Naive B cell (primary cell): ENCODE results near the gene PHAF1. TPM values are rescaled to one million over a fixed set of nuclear protein-coding genes. Genes with fewer than 3 reads are reported as not detected.

Experiments
- ATAC-seq, 2 donors: fragments of 150-1000 bp; cut with Tn5 transposase; 2 replicates each; pipeline ENCODE4 v1.10.0; 2021; ENCODE audit warnings: low read depth in 2 of 2, mild to moderate bottlenecking in 2 of 2, moderate library complexity in 2 of 2
- DNase-seq: peaks from one replicate; pipeline ENCODE4 v3.0.0; 2022
- H3K27ac Mint-ChIP-seq, 6 donors: one replicate each; pipeline ENCODE4 v1.8.0; 2020 to 2022; ENCODE audit warnings: mild to moderate bottlenecking in 6 of 6, mixed read lengths in 6 of 6, moderate library complexity in 5 of 6, inconsistent platforms in 2 of 6
- H3K27me3 Mint-ChIP-seq, 3 donors: one replicate each; pipeline ENCODE4 v1.8.0; 2021 to 2022; ENCODE audit warnings: mixed read lengths in 3 of 3, mild to moderate bottlenecking in 1 of 3
- H3K36me3 Mint-ChIP-seq, 2 donors: one replicate each; pipeline ENCODE4 v1.8.0; 2020 to 2022; ENCODE audit warnings: mixed read lengths in 2 of 2, inconsistent platforms in 1 of 2, mild to moderate bottlenecking in 1 of 2
- H3K4me1 Mint-ChIP-seq, 3 donors: one replicate each; pipeline ENCODE4 v1.8.0; 2020 to 2022; ENCODE audit warnings: mixed read lengths in 3 of 3, inconsistent platforms in 1 of 3, mild to moderate bottlenecking in 1 of 3, moderate library complexity in 1 of 3
- H3K4me3 Mint-ChIP-seq, 8 donors: one replicate each; pipeline ENCODE4 v1.8.0; 2020 to 2022; ENCODE audit warnings: mild to moderate bottlenecking in 8 of 8, mixed read lengths in 8 of 8, moderate library complexity in 8 of 8, inconsistent platforms in 2 of 8
- H3K9me3 Mint-ChIP-seq, 7 donors: one replicate each; pipeline ENCODE4 v1.8.0; 2020 to 2022; ENCODE audit warnings: mixed read lengths in 7 of 7, mild to moderate bottlenecking in 5 of 7, inconsistent platforms in 2 of 7, moderate library complexity in 1 of 7
- polyA plus RNA-seq, 6 donors: library from polyadenylated mRNA; unstranded; fragments of 300-500 nt; fragmentation: Illumina TruSeq; gene quantifications; one replicate each; pipeline ENCODE4 v1.2.3, GENCODE V29; 2021; ENCODE audit warnings: low read depth in 6 of 6

PHAF1 gene
- polyA plus RNA-seq: 10 to 100 TPM in 2 of 6 donors, 1 to 10 TPM in 3, not detected in 1; 8.8 to 13.2 (median 10.0) TPM

DNA sequence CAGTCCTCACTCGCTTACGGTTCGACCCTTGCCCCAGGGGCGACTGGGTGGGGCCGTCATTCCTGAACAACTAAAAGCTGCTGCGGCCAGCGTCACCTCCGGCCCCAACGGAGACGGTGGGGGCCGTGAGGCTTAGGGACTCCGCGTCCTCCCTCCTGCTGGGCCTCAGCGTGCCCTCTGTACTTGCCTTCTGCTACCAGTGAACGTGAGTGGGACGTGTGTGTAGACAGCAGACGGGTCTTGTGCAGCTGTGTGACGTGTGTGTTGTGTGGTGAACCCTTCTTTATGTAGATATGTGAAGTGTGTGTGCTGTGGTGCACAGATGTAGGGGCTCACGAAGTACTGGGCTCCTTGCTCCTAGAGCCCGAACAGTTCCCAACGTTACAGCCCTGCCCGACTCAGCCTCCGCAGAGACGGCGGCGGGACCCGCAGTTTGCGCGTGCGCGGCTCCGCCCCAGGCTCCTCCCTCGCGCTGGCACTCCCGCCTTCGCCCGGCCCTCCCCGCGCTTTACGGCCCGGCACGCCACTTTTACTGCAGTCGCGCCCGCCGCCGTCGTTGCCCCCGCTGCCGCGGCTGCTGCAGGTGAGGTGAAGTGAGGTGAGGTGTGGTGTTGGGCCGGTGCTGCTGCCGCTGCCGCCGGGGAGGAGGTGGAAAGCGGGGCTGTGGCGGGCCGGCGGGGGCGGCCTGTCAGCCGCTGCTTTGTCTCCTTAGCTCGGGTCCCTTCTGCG lies at the start of gene PHAF1:
TSS of gene PHAF1 (plus strand) at position 535 of the 729 bp plus-strand sequence. CDS start 235 bp downstream, outside the sequence.
- Mint-ChIP-seq H3K4me3 (peak within 1 kb of the TSS; percentile 94 to 99 (median 98)), H3K27me3 (no peaks in the 10 kb centered on the region), H3K27ac (peak within 1 kb of the TSS; percentile 91 to 98 (median 94)), H3K9me3 (no peaks in the 10 kb centered on the region), H3K4me1 (peaks cover 40 to 56% (median 49%) of the 10 kb centered on the region in 3 donors), H3K36me3 (no peaks in the 10 kb centered on the region)
- ATAC-seq (peak; percentile 69 to 76), DNase-seq (peak; percentile 95)

DNA sequence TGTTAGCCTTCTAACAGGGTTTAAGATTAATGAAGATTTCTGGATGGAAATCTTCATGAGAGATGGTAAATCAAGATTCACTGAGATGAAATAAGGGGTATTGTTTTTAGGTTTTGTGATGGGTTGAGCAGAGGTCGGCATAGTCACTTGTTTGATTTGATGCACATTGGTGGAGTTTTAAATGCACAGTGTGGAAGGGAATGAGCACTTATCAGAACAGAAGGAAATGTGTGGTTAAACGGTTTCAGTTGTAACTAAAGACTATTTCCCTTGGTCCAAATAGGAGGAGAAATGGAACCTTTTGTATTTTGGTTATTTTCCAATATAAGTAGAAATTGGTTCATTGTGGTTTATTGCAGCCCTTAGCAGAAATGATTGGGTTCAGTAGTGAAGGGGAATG lies 46.7 kb upstream of the PHAF1 start:
- ATAC-seq: no peak
- Mint-ChIP-seq H3K27me3 (no peaks in the 10 kb centered on the region), H3K4me1 (peaks cover 11 to 44% (median 16%) of the 10 kb centered on the region in 3 donors), H3K9me3 (no peaks in the 10 kb centered on the region), H3K4me3 (peak overlapping the region in 5 of 8 donors; percentile 9 to 46 (median 22)), H3K36me3 (peaks cover 0 to 11% of the 10 kb centered on the region in 2 donors), H3K27ac (peak overlapping the region in 3 of 6 donors; percentile 2 to 43 (median 28))
- DNase-seq: no peak

DNA sequence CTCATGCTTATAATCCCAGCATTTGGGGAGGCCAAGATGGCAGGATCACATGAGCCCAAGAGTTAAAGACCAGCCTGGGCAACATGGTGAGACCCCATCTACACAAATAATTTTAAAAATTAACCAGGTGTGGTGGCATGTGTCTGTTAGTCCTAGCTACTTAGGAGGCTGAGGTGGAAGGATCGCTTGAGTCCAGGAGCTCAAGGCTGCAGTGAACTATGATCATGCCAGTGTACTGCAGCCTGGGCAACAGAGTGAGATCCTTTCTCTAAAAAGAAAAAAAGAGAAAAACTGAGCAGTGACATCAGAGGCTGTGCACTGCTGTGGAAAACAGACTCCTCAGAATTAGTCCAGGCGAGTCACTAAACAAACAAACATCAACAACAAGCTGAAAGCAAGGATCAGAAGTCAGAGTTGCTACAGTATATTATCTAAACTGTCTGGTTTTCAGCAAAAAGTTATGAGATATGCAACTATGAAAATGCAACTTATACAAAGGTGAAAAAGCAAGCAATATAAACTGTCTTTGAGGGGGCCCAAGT lies 41.5 kb upstream of the PHAF1 start:
- no peaks in the 10 kb centered on the region for H3K9me3 Mint-ChIP-seq
- DNase-seq (no peak), ATAC-seq (no peak)
- peak overlapping the region in 2 of 6 donors; percentile 11 to 51 for H3K27ac Mint-ChIP-seq
- H3K36me3 Mint-ChIP-seq: peaks cover 5 to 9% of the 10 kb centered on the region in 2 donors
- no peak overlapping the region for H3K4me3 Mint-ChIP-seq
- peaks cover 0 to 18% (median 2%) of the 10 kb centered on the region in 3 donors for H3K4me1 Mint-ChIP-seq
- no peaks in the 10 kb centered on the region for H3K27me3 Mint-ChIP-seq

DNA sequence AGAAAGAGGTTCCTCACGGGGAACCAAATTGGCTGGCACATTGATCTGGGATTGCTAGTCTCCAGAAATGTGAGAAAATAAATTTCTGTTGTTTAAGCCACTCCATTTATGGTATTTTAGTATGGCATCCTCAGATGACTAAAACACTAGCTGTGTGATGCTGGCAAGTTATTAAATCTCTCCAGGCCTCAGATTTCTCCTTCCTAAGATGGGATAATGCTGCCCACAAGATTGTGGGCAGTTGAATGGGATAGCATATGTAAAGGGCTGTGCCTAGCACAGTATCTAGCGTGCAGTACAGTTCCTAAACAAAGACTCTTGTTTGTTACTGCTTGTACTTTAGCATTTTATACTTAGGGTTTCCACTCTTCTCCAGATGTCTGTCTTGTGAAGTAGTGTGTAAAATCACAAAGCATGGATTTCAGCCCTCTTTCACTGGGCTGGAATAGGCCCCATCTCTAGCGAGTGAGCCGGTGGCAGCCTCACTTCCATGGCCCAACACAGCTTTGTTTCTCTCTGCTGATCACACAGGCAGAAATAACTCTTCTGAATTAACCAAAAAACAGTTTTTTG lies 38.2 kb upstream of the PHAF1 start:
- Mint-ChIP-seq H3K27ac (peak overlapping the region in 2 of 6 donors; percentile 58 to 65), H3K9me3 (no peaks in the 10 kb centered on the region), H3K4me1 (no peaks in the 10 kb centered on the region), H3K36me3 (peaks cover 5 to 9% of the 10 kb centered on the region in 2 donors), H3K27me3 (no peaks in the 10 kb centered on the region), H3K4me3 (no peak overlapping the region)
- no peak for ATAC-seq
- no peak for DNase-seq

DNA sequence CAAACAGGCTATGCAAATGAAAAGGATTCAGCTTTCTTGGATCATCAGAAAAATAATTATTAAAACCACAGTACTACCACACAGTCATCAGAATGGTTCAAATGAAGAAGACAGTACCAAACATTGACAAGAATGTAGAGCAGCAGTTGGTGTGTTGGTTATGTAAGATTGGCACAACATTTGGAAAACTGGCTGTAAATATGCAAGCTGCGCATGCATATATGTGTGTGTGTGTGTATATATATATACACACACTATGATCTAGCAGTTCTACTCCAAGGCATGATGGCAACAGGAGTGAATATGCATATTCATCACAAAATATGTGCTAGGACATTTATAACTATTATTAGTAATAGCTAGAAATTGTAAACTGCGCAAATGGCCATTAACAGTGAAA lies 34.4 kb upstream of the PHAF1 start:
- Mint-ChIP-seq H3K9me3 (no peaks in the 10 kb centered on the region), H3K4me1 (peaks cover 0 to 4% (median 3%) of the 10 kb centered on the region in 3 donors), H3K36me3 (peaks cover 0 to 4% of the 10 kb centered on the region in 2 donors), H3K27me3 (no peaks in the 10 kb centered on the region), H3K4me3 (no peak overlapping the region), H3K27ac (no peak overlapping the region)
- DNase-seq: no peak
- ATAC-seq: no peak

DNA sequence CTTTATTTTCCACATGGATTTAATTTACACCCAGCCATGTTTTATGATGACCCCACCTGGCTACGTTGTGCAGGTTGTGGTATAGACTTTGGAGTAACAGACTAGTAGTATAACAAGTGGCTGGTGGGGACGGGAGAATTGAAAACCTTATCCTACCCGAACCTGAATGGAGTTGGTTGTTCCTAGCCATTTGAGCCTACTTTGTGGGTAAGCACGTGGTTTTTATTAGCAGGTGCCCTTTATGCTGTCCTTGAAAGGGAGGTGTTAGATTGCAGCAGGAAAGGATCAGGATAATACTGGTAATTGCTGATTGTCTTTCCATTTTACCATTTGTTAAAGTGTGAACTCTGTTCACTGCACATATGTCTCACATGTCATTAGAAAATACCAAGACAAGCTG lies 31.9 kb upstream of the PHAF1 start:
- H3K27ac Mint-ChIP-seq: peak overlapping the region in 1 of 6 donors; percentile 27
- H3K4me1 Mint-ChIP-seq: peaks cover 0 to 5% (median 3%) of the 10 kb centered on the region in 3 donors
- H3K27me3 Mint-ChIP-seq: no peaks in the 10 kb centered on the region
- ATAC-seq: no peak
- no peak for DNase-seq
- H3K9me3 Mint-ChIP-seq: no peaks in the 10 kb centered on the region
- peaks cover 0 to 4% of the 10 kb centered on the region in 2 donors for H3K36me3 Mint-ChIP-seq
- no peak overlapping the region for H3K4me3 Mint-ChIP-seq

DNA sequence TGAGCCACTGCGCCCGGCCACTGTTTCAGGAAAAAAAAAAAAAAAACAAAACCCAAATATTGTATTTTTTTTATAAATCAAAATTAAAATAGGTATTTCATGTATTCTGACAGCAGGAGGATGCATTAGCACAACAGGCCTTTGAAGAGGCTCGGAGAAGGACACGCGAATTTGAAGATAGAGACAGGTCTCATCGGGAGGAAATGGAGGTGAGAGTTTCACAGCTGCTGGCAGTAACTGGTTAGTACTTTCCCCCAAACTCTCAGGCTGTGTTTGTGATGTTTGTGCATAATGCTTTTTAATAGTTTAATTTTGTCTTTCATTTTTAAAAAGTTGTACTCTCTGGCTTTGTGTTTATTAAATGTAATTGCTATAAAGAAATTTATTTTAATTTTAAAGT lies 27.6 kb upstream of the PHAF1 start:
- peaks cover 0 to 9% of the 10 kb centered on the region in 2 donors for H3K36me3 Mint-ChIP-seq
- ATAC-seq: no peak
- H3K4me1 Mint-ChIP-seq: peaks cover 0 to 8% (median 8%) of the 10 kb centered on the region in 3 donors
- H3K9me3 Mint-ChIP-seq: no peaks in the 10 kb centered on the region
- no peak overlapping the region for H3K27ac Mint-ChIP-seq
- DNase-seq: no peak
- no peak overlapping the region for H3K4me3 Mint-ChIP-seq
- no peaks in the 10 kb centered on the region for H3K27me3 Mint-ChIP-seq

DNA sequence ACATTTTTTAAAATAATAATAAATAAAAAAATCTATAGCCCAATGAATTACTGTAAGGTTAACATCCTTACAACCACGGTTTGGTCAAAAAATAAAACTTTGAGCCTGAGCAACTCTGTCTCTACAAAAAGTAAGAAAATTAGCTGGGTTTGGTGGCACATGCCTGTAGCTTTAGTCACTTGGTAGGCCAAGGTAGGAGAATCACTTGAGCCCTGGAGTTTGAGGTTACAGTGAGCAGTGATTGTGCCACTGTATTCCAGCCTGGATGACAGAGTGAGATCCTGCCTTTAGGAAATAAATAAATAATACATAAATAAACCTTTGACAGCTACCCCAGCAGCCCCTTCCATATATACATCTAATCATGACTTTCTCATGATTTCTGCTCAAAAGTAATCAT lies 26.9 kb upstream of the PHAF1 start:
- Mint-ChIP-seq H3K36me3 (peaks cover 0 to 6% of the 10 kb centered on the region in 2 donors), H3K4me1 (peaks cover 0 to 8% (median 8%) of the 10 kb centered on the region in 3 donors), H3K27me3 (no peaks in the 10 kb centered on the region), H3K4me3 (no peak overlapping the region), H3K27ac (peak overlapping the region in 1 of 6 donors; percentile 42), H3K9me3 (no peaks in the 10 kb centered on the region)
- no peak for DNase-seq
- no peak for ATAC-seq

DNA sequence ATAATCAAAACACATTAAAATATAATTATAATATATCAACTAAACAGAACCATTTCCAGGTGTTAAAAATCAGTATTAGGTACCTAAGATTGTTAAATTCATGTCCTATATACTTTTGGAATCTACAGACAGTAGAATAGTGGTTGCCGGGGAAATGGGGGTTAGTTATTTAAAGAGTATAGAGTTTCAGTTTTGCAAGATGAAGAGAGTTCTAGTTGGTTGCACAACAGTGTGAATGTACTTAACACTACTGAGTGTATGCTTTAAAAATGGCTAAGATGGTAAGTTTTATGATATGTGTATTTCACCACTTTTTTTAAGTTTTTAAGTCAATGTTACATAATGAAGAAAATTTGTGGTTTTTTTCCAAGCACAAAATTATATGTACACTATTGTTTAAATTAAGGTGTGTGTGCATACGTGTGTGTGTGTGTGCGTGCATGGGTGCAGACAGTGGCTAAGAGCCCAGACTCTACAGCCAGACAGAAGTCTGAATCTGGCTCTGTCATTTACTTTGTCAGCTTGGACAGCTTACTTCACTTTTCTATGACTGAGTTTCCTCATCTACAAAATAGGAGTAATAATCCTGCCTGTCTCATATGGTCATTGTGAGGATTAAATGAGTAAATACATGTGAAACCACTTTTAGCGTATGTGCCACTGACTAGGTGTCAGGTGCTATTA lies 25.3 kb upstream of the PHAF1 start:
- no peak overlapping the region for H3K4me3 Mint-ChIP-seq
- no peak overlapping the region for H3K27ac Mint-ChIP-seq
- ATAC-seq: no peak
- DNase-seq: no peak
- H3K9me3 Mint-ChIP-seq: no peaks in the 10 kb centered on the region
- H3K4me1 Mint-ChIP-seq: peaks cover 0 to 8% (median 8%) of the 10 kb centered on the region in 3 donors
- H3K27me3 Mint-ChIP-seq: no peaks in the 10 kb centered on the region
- peaks cover 0 to 6% of the 10 kb centered on the region in 2 donors for H3K36me3 Mint-ChIP-seq

DNA sequence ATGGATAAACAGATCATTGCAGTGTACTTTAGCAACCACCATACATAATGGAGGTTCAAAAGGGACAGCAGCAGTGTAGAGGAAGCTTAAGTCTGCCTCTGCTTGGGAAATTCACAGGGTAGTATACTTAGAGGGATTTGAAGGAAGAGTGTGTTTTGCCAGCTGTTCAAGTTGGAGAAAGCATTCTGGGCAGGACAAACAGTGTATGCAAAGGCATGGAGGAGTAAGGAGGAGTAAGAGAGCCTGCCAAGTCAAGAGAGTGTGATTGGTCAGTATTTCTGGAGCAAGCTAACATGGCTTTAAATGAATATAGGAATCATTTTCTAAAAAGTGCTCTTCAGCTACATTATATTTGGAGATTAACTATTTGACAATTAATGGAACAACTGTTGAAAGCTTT lies 22.9 kb upstream of the PHAF1 start:
- Mint-ChIP-seq H3K4me1 (peaks cover 5 to 7% (median 6%) of the 10 kb centered on the region in 3 donors), H3K9me3 (no peaks in the 10 kb centered on the region), H3K27ac (peak overlapping the region in 1 of 6 donors; percentile 87), H3K27me3 (no peaks in the 10 kb centered on the region), H3K4me3 (no peak overlapping the region), H3K36me3 (peaks cover 0 to 6% of the 10 kb centered on the region in 2 donors)
- ATAC-seq (no peak), DNase-seq (no peak)

DNA sequence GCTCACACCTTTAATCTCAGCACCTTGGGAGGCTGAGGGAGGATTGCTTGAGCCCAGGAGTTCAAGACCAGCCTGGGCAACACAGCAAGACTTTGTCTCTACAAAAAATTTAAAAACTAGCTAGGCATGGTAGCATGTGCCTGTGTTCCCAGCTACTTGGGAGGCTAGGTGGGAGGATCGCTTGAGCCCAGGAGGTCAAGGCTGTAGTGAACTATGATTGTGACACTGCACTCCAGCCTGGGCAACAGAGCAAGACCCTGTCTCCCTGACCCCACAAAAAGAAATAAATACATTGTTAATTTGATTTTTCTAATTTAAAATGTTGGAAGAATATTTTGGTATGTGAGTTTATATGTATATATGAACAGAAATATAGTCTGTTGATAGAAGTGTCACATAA lies 22.4 kb upstream of the PHAF1 start:
- ATAC-seq: no peak
- H3K9me3 Mint-ChIP-seq: no peaks in the 10 kb centered on the region
- H3K4me1 Mint-ChIP-seq: peaks cover 6 to 11% (median 8%) of the 10 kb centered on the region in 3 donors
- peak overlapping the region in 1 of 6 donors; percentile 22 for H3K27ac Mint-ChIP-seq
- no peaks in the 10 kb centered on the region for H3K27me3 Mint-ChIP-seq
- H3K36me3 Mint-ChIP-seq: peaks cover 0 to 6% of the 10 kb centered on the region in 2 donors
- no peak overlapping the region for H3K4me3 Mint-ChIP-seq
- no peak for DNase-seq

DNA sequence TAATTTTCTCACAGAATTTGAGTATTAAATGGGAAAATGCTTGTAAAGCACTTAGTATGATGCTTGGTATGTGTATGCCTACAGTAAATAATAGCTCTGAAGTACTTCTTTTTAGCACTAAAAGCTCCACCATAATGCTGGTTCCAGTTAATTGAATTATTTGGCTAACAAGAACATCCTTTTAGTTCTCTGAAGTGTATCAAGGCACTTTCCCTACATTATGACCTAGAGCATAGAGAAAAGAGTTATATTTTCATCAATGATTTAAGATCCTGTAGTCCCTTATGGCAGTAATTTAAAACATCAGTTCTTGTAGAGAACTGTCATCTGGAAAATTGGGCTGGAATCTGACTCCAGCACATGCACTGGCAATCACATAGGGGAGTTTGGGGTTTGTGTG lies 21.9 kb upstream of the PHAF1 start:
- DNase-seq (no peak), ATAC-seq (no peak)
- H3K9me3 Mint-ChIP-seq: no peaks in the 10 kb centered on the region
- H3K4me3 Mint-ChIP-seq: no peak overlapping the region
- H3K27ac Mint-ChIP-seq: peak overlapping the region in 1 of 6 donors; percentile 22
- no peaks in the 10 kb centered on the region for H3K27me3 Mint-ChIP-seq
- peaks cover 6 to 11% (median 8%) of the 10 kb centered on the region in 3 donors for H3K4me1 Mint-ChIP-seq
- peaks cover 0 to 6% of the 10 kb centered on the region in 2 donors for H3K36me3 Mint-ChIP-seq

DNA sequence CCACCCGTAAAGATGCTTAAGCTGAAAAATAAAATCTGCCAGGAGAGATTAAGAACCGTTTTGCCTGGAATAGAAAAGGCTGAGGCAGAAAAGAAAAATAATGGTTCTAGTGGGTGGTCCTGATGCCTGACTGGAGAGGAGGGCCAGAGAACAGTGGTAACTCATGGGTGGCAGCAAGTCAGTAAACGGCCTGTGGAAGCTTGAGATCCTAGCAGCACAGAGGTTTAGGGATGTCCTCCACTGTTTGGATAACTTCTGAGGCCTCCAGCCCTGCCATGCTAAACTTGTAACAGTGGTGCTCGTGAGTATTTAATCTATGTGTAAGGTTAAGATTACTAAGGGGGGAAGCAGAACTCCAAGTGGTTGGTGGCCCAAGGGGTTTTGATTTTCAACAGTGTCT lies 21.2 kb upstream of the PHAF1 start:
- H3K4me1 Mint-ChIP-seq: peaks cover 6 to 11% (median 8%) of the 10 kb centered on the region in 3 donors
- peak overlapping the region in 1 of 6 donors; percentile 44 for H3K27ac Mint-ChIP-seq
- H3K9me3 Mint-ChIP-seq: no peaks in the 10 kb centered on the region
- DNase-seq: no peak
- H3K36me3 Mint-ChIP-seq: peaks cover 0 to 6% of the 10 kb centered on the region in 2 donors
- H3K27me3 Mint-ChIP-seq: no peaks in the 10 kb centered on the region
- no peak for ATAC-seq
- H3K4me3 Mint-ChIP-seq: no peak overlapping the region
